NCI-H69 (cell line): ENCODE results near the gene MAD1L1.

Experiments
- DNase-seq: peaks from one replicate; lab custom pipeline; 2025; lab: John Stamatoyannopoulos, UW

MAD1L1 gene

GRCh38 chr7:2030475-2031450 is 202.0 kb downstream of the MAD1L1 start:
- no peak for DNase-seq

- DNase-seq, result no peak
Measured at GRCh38 chr7:2029936-2030335, 202.8 kb downstream of the MAD1L1 start.

GRCh38 chr7:2029211-2029905 is 203.4 kb downstream of the MAD1L1 start:
- no peak for DNase-seq

GRCh38 chr7:2028733-2029132 is 204.0 kb downstream of the MAD1L1 start:
- no peak for DNase-seq

- DNase-seq, result no peak
Measured at GRCh38 chr7:2025188-2025587, 207.6 kb downstream of the MAD1L1 start.

- no peak for DNase-seq
Measured at GRCh38 chr7:2024567-2024918, 208.2 kb downstream of the MAD1L1 start.

- DNase-seq, result peak; percentile 24
Measured at GRCh38 chr7:2023877-2024566, 208.7 kb downstream of the MAD1L1 start.

GRCh38 chr7:2022737-2023250 is 210.0 kb downstream of the MAD1L1 start:
- no peak for DNase-seq

GRCh38 chr7:2022021-2022409 is 210.7 kb downstream of the MAD1L1 start:
- no peak for DNase-seq

- no peak for DNase-seq
Measured at GRCh38 chr7:2019711-2020511, 212.8 kb downstream of the MAD1L1 start.

GRCh38 chr7:2019461-2019710 is 213.4 kb downstream of the MAD1L1 start:
- DNase-seq, result no peak

- no peak for DNase-seq
Measured at GRCh38 chr7:2018569-2019460, 213.9 kb downstream of the MAD1L1 start.

- DNase-seq, result no peak
Measured at GRCh38 chr7:2017914-2018568, 214.7 kb downstream of the MAD1L1 start.

- no peak for DNase-seq
Measured at GRCh38 chr7:2017481-2017891, 215.3 kb downstream of the MAD1L1 start.

GRCh38 chr7:2016761-2017480 is 215.8 kb downstream of the MAD1L1 start:
- DNase-seq, result peak; percentile 29

- DNase-seq, result no peak
Measured at GRCh38 chr7:2016021-2016631, 216.6 kb downstream of the MAD1L1 start.

GRCh38 chr7:2015251-2015871 is 217.4 kb downstream of the MAD1L1 start:
- no peak for DNase-seq

- DNase-seq, result no peak
Measured at GRCh38 chr7:2014391-2015241, 218.1 kb downstream of the MAD1L1 start.
